Lower leg skin (tissue), 4 donors: ENCODE results near the gene WWOX. TPM values are rescaled to one million over a fixed set of nuclear protein-coding genes. Genes with fewer than 3 reads are reported as not detected.

Source experiments
- DNase-seq, 2 donors: peaks; one replicate each; pipeline ENCODE4 v3.0.0-alpha.2; 2019; ENCODE audit warnings: low spot score in 2 of 2
- H3K4me3 ChIP-seq: fragments of 200-600 bp; sonication (generic); 2 replicates; pipeline ENCODE4 v1.5.1; 2017; ENCODE audit warnings: mild to moderate bottlenecking, low read depth; ENCODE audit not compliant: poor library complexity, severe bottlenecking
- CTCF ChIP-seq, 3 donors: fragments of 450-650 bp; IDR thresholded peaks; one replicate each; pipeline ENCODE4 v1.5.1; 2016; ENCODE audit warnings: antibody characterized with exemption in 3 of 3, mild to moderate bottlenecking in 3 of 3, moderate library complexity in 2 of 3
- POLR2A ChIP-seq, 2 donors: fragments of 450-650 bp; IDR thresholded peaks; one replicate each; pipeline ENCODE4 v1.6.1; 2016 to 2017; ENCODE audit warnings: antibody characterized with exemption in 2 of 2, mild to moderate bottlenecking in 1 of 2, moderate library complexity in 1 of 2
- WGBS, 2 donors: methylation state at CpG; one replicate each; pipeline ENCODE4 v1.1.5; 2018; 5-methylcytosine and 5-hydroxymethylcytosine counted together
- intact Hi-C: fragments of 100-400 bp; cut with DNase I; formaldehyde crosslinking; loops from one replicate; pipeline ENCODE4 v1.15.0; 2023; ENCODE audit warnings: low total_unique reads
- total RNA-seq, 4 donors: library from RNA; depleted of rRNA; stranded (reverse); fragments of >200 nt; gene quantifications; one replicate each; pipeline ENCODE4 v1.1.0, GENCODE V29; 2016

WWOX gene
- total RNA-seq, 4 donors from 2014 or later, result 21.0 to 82.7 (median 36.1) TPM

GRCh38 chr16:78675951-78676792 lies 576.7 kb downstream of the WWOX start:
- intact Hi-C loops, result no loop called here
- no peak for DNase-seq

GRCh38 chr16:78677181-78677731 lies 577.8 kb downstream of the WWOX start:
- WGBS, 2 donors, result 39 to 41% methylated on average over 4 of the region's 4 CpGs
- TF ChIP-seq POLR2A (IDR thresholded peaks at IDR 0.05) (no peak), CTCF (IDR thresholded peaks at IDR 0.05) (no peak)
- DNase-seq, result no peak
- intact Hi-C loops, result no loop called here
- H3K4me3 ChIP-seq, result no peak overlapping the region

More at GRCh38 chr16:78675951-78676792, 576.7 kb downstream of the WWOX start:
- TF ChIP-seq CTCF (IDR thresholded peaks at IDR 0.05) (no peak), POLR2A (IDR thresholded peaks at IDR 0.05) (no peak)
- no peak overlapping the region for H3K4me3 ChIP-seq
- 82 to 87% methylated on average over 9 of the region's 9 CpGs for WGBS, 2 donors

- no peak for TF ChIP-seq POLR2A (IDR thresholded peaks at IDR 0.05)
- TF ChIP-seq CTCF (IDR thresholded peaks at IDR 0.05), result no peak
Observed at GRCh38 chr16:78679546-78679945, 580.1 kb downstream of the WWOX start.

GRCh38 chr16:78681743-78682142 lies 582.3 kb downstream of the WWOX start:
- H3K4me3 ChIP-seq, result no peak overlapping the region
- TF ChIP-seq POLR2A (IDR thresholded peaks at IDR 0.05), result no peak
- TF ChIP-seq CTCF (IDR thresholded peaks at IDR 0.05), result no peak
- peak in 1 of 2 donors; percentile 45 for DNase-seq
- intact Hi-C loops, result no loop called here
- 57 to 76% methylated on average over 8 of the region's 8 CpGs for WGBS, 2 donors

More at GRCh38 chr16:78679546-78679945, 580.1 kb downstream of the WWOX start:
- intact Hi-C loops, result no loop called here
- H3K4me3 ChIP-seq, result no peak overlapping the region
- 93 to 94% methylated on average over 2 of the region's 2 CpGs for WGBS, 2 donors
- DNase-seq, result no peak

- TF ChIP-seq CTCF (IDR thresholded peaks at IDR 0.05), result no peak
- no peak for TF ChIP-seq POLR2A (IDR thresholded peaks at IDR 0.05)
- H3K4me3 ChIP-seq, result no peak overlapping the region
- peak; percentile 81 to 93 for DNase-seq
- 18 to 38% methylated on average over 8 of the region's 8 CpGs for WGBS, 2 donors
- intact Hi-C loops, result no loop called here
Observed at GRCh38 chr16:78684030-78684611, 584.7 kb downstream of the WWOX start.
